ENCODE measurements around the gene ELAVL2. TPM values are rescaled to one million over a fixed set of nuclear protein-coding genes. Genes with fewer than 3 reads are reported as not detected.

The ELAVL2 gene
- total and polyA plus RNA-seq, 2 donors (not counting 3 experiments of a cell fraction or from before 2014, with no cell fraction given): 0.06 to 0.20 TPM

DNA sequence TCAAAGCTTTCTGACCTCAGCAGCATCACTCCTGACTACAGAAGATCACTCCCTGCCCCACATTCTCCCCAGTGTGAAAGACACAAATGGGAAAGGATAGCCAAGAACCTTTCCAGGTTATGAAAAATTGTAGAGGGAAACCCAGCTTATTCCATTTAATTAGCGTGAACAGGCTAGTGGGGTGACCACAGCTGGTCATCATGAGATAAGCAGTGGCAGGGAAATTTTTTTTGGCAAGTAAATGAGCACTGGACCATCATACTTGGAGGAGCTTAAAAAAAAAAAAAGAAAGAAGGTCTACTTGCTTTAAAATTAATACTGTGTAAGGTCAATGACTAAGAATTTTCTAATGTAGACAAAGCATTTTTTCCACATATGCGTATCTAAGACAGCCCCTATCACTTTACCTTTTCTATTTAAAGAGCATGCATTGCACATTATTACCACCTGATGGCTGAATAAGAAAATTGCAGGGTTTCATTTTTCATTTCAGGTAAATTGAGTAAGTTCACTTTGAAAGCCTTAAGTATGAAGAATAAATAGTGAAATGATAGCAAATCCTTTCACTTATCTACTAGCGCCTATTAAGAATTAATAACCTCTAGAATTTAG lies 123.6 kb downstream of the ELAVL2 start:
- dilution Hi-C loops (cut with MboI; ENCODE audit: extremely low pct_ligation_motif_present, low sequenced_read_pairs): no loop called here
- Histone ChIP-seq H3K9me3 (replicated peaks; ENCODE audit: control insufficient read depth, insufficient read depth, low read length) (no peaks in the 10 kb centered on the region), H3K4me1 (ENCODE audit: control insufficient read depth, extremely low read depth, insufficient read depth, low read length) (no peaks in the 10 kb centered on the region), H4K20me1 (replicated peaks; ENCODE audit: control insufficient read depth, extremely low read depth, insufficient read depth, low read length) (no peaks in the 10 kb centered on the region), H3K9me1 (replicated peaks; ENCODE audit: control insufficient read depth, extremely low read depth, insufficient read depth, low read length) (no peaks in the 10 kb centered on the region), H3K36me3 (ENCODE audit: control insufficient read depth in 2 of 2, extremely low read depth in 1 of 2, insufficient read depth in 2 of 2, low read length in 2 of 2) (no peaks in the 10 kb centered on the region), H3K4me3 (replicated peaks in 1 of 3; ENCODE audit: insufficient read depth in 1 of 3, low read depth in 1 of 3, low read length in 3 of 3) (no peak overlapping the region), H3K4me2 (ENCODE audit: insufficient read depth, low read length) (no peak overlapping the region), H2AFZ (ENCODE audit: low read depth, low read length) (no peak overlapping the region), H3K79me2 (ENCODE audit: control insufficient read depth, insufficient read depth, low read length) (no peaks in the 10 kb centered on the region), H3K9ac (replicated peaks; ENCODE audit: extremely low read depth, insufficient read depth, low read length) (no peak overlapping the region), H3K27me3 (ENCODE audit: control insufficient read depth in 2 of 2, insufficient read depth in 2 of 2, low read length in 2 of 2) (no peaks in the 10 kb centered on the region), H3K27ac (ENCODE audit: insufficient read depth, low read depth, low read length) (no peak overlapping the region)
- FAIRE-seq (no peak), DNase-seq (ENCODE audit: low read depth, low spot score) (no peak)
- intact Hi-C loops (cut with micrococcal nuclease): loop anchor here (1.0 to 5.0 kb wide), 2 partner anchors 210 to 890 kb away; no protein-coding TSS in a partner anchor
- TF ChIP-seq FOS (IDR thresholded peaks at IDR 0.05; ENCODE audit: borderline replicate concordance, insufficient read depth, low read length) (no peak), MYC (IDR thresholded peaks at IDR 0.05; ENCODE audit: low read depth, low read length) (no peak), GATA2 (IDR thresholded peaks at IDR 0.05; ENCODE audit: insufficient read depth, insufficient read length, low read depth, low read length) (no peak), POLR2A (IDR thresholded peaks at IDR 0.05; ENCODE audit: low read depth, low read length) (no peak), EZH2 (IDR thresholded peaks at IDR 0.05; ENCODE audit: borderline replicate concordance, low read depth, low read length, severe bottlenecking) (no peak), JUN (IDR thresholded peaks at IDR 0.05; ENCODE audit: borderline replicate concordance, insufficient read depth, insufficient read length, low read depth) (no peak), POLR2AphosphoS5 (IDR thresholded peaks at IDR 0.05; ENCODE audit: insufficient read depth, low read depth, low read length) (no peak)
- TF ChIP-seq, protein P1, sequence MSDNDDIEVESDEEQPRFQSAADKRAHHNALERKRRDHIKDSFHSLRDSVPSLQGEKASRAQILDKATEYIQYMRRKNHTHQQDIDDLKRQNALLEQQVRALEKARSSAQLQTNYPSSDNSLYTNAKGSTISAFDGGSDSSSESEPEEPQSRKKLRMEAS (IDR thresholded peaks at IDR 0.05; ENCODE audit: insufficient read depth, insufficient read length): no peak
- TF ChIP-seq, protein P2, sequence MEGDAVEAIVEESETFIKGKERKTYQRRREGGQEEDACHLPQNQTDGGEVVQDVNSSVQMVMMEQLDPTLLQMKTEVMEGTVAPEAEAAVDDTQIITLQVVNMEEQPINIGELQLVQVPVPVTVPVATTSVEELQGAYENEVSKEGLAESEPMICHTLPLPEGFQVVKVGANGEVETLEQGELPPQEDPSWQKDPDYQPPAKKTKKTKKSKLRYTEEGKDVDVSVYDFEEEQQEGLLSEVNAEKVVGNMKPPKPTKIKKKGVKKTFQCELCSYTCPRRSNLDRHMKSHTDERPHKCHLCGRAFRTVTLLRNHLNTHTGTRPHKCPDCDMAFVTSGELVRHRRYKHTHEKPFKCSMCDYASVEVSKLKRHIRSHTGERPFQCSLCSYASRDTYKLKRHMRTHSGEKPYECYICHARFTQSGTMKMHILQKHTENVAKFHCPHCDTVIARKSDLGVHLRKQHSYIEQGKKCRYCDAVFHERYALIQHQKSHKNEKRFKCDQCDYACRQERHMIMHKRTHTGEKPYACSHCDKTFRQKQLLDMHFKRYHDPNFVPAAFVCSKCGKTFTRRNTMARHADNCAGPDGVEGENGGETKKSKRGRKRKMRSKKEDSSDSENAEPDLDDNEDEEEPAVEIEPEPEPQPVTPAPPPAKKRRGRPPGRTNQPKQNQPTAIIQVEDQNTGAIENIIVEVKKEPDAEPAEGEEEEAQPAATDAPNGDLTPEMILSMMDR (IDR thresholded peaks at IDR 0.05; ENCODE audit: extremely low read depth in 1 of 2, insufficient read depth in 1 of 2, low read depth in 1 of 2, low read length in 2 of 2): no peak
- ChIA-PET CTCF (interaction anchor here (0.8 to 1.1 kb wide), 4 partner anchors 579 to 1451 kb away, joined by 3 read pairs; no protein-coding TSS in a partner anchor), POLR2A (interaction anchor here (0.6 kb wide), 1 partner anchor 117 kb away, joined by 3 read pairs; no protein-coding TSS in a partner anchor)
- no TSS peak for BruUV-seq (replicated peaks)

Data from endothelial cell of umbilical vein (primary cell).